ENCODE data around the gene RNLS. TPM values are rescaled to one million over a fixed set of nuclear protein-coding genes. Genes with fewer than 3 reads are reported as not detected.
"Not testable (repeated sequence)": the region's sequence is repeated elsewhere in the genome, so short reads cannot be mapped to it uniquely, and the experiment has no call there.

The RNLS gene
- total RNA-seq, 1 experiment from 2014 or later = 8.1 TPM

DNA sequence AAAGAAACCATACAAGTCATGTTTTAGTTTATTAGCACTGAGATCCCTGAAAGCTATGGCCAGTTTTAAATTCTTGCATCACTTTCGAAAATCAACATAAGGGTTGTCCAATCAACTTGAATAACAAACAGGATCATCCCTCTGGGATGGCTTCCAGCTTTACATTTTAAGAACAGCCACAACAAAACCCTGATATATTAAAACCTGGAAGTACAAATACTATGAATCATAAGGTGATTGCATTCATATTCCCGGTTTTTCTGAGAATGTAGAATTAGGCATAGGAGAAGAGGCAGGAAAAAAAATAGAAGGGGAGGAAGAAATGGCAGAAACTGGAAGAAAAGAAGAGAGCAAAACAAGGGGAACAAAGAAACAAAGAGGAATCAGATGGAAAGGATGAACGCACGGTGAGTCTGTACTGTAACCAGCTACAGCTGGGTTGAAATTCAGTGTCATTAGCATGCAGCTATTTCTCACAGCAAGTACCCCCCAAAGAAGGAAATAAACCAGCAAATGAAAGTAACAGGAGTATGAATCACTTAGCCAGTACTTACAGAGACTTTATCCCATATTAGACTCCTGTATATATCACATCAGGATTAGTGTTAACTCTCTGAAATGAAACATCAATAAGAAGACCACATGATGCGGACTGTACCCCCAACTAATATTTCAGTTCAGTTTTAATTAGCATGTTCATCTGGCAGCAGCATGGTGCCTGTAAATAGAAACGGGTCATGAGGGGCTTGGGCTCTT is 301.3 kb downstream of the RNLS start:
- CTCF ChIA-PET = no interaction called here
- no peak for TF ChIP-seq EZH2 (IDR thresholded peaks at IDR 0.05; ENCODE audit: borderline replicate concordance, low read depth, low read length, poor library complexity, severe bottlenecking)
- TF ChIP-seq, protein P1, sequence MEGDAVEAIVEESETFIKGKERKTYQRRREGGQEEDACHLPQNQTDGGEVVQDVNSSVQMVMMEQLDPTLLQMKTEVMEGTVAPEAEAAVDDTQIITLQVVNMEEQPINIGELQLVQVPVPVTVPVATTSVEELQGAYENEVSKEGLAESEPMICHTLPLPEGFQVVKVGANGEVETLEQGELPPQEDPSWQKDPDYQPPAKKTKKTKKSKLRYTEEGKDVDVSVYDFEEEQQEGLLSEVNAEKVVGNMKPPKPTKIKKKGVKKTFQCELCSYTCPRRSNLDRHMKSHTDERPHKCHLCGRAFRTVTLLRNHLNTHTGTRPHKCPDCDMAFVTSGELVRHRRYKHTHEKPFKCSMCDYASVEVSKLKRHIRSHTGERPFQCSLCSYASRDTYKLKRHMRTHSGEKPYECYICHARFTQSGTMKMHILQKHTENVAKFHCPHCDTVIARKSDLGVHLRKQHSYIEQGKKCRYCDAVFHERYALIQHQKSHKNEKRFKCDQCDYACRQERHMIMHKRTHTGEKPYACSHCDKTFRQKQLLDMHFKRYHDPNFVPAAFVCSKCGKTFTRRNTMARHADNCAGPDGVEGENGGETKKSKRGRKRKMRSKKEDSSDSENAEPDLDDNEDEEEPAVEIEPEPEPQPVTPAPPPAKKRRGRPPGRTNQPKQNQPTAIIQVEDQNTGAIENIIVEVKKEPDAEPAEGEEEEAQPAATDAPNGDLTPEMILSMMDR (conservative IDR thresholded peaks at IDR 0.05; ENCODE audit: low read depth, low read length) = no peak
- no peak for DNase-seq (ENCODE audit: low spot score)

DNA sequence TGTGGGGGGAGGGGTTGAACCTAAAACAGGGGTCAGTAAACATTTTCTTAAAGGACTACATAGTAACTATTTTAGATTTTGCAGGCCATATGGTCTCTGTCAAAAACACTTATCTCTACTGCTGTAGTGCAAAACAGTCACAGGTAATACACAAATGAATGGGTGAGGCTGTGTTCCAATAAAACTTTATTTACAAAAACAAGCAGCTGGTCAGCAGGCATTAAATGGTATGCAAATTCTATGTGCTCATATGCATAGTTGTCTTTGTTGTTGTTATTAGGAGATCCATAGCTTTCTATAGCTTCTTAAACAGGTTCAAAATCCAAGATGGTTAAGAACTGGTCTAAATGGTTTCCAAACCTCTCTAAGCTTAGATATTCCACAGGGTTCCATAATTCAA is 302.6 kb downstream of the RNLS start:
- DNase-seq (ENCODE audit: low spot score) = no peak
- Histone ChIP-seq H3K4me1 (ENCODE audit: insufficient read depth, low read length, poor library complexity, severe bottlenecking) (peaks cover 5% of the 10 kb centered on the region), H3K9me3 (ENCODE audit: low read depth, low read length, poor library complexity, severe bottlenecking) (no peaks in the 10 kb centered on the region), H3K36me3 (ENCODE audit: insufficient read depth, low read length, poor library complexity, severe bottlenecking) (no peaks in the 10 kb centered on the region), H3K27ac (ENCODE audit: low read depth, low read length, poor library complexity, severe bottlenecking) (no peak overlapping the region), H3K4me3 (ENCODE audit: low read depth, low read length, poor library complexity, severe bottlenecking) (no peak overlapping the region), H3K27me3 (replicated peaks; ENCODE audit: insufficient read depth, low read depth, low read length, poor library complexity) (no peaks in the 10 kb centered on the region)
- ChIA-PET POLR2A (ENCODE audit: low non-redundant PET) (no interaction called here), CTCF (no interaction called here)
- no TSS peak for BruUV-seq (replicated peaks)
- no peak for TF ChIP-seq EZH2 (IDR thresholded peaks at IDR 0.05; ENCODE audit: borderline replicate concordance, low read depth, low read length, poor library complexity, severe bottlenecking)
- TF ChIP-seq, protein P1 (conservative IDR thresholded peaks at IDR 0.05; ENCODE audit: low read depth, low read length) = no peak
- intact Hi-C loops (cut with micrococcal nuclease; ENCODE audit: unreplicated experiment) = no loop called here

More for the DNA sequence above, 301.3 kb downstream of the RNLS start:
- Histone ChIP-seq H3K4me1 (ENCODE audit: insufficient read depth, low read length, poor library complexity, severe bottlenecking) (peaks cover 5% of the 10 kb centered on the region), H3K36me3 (ENCODE audit: insufficient read depth, low read length, poor library complexity, severe bottlenecking) (no peaks in the 10 kb centered on the region), H3K9me3 (ENCODE audit: low read depth, low read length, poor library complexity, severe bottlenecking) (no peaks in the 10 kb centered on the region), H3K4me3 (ENCODE audit: low read depth, low read length, poor library complexity, severe bottlenecking) (no peak overlapping the region), H3K27ac (ENCODE audit: low read depth, low read length, poor library complexity, severe bottlenecking) (no peak overlapping the region), H3K27me3 (replicated peaks; ENCODE audit: insufficient read depth, low read depth, low read length, poor library complexity) (no peaks in the 10 kb centered on the region)
- POLR2A ChIA-PET (ENCODE audit: low non-redundant PET) = no interaction called here
- intact Hi-C loops (cut with micrococcal nuclease; ENCODE audit: unreplicated experiment) = no loop called here
- BruUV-seq (replicated peaks) = no TSS peak

DNA sequence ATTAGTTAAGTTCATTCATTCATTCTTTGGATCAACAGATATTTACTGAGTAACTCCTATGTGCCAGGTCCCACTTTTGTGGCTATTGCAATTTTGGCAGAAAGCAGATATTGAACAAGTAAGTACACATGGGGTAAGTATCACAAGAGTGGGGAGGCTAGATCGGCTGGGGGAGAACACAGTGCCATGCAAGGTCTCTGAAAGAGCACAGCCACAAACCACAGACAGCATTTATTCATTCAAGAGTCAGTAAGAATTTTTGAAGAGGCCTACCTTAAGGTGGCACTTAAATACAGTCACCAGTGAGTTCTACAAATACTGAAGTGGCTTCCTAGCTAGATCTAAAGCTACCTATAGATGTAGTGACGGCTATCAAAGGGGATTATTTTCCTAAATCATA is 304.2 kb downstream of the RNLS start:
- no peak for TF ChIP-seq EZH2 (IDR thresholded peaks at IDR 0.05; ENCODE audit: borderline replicate concordance, low read depth, low read length, poor library complexity, severe bottlenecking)
- TF ChIP-seq, protein P1 (conservative IDR thresholded peaks at IDR 0.05; ENCODE audit: low read depth, low read length) = no peak
- CTCF ChIA-PET = no interaction called here
- POLR2A ChIA-PET (ENCODE audit: low non-redundant PET) = no interaction called here
- Histone ChIP-seq H3K36me3 (ENCODE audit: insufficient read depth, low read length, poor library complexity, severe bottlenecking) (no peaks in the 10 kb centered on the region), H3K4me3 (ENCODE audit: low read depth, low read length, poor library complexity, severe bottlenecking) (no peak overlapping the region), H3K4me1 (ENCODE audit: insufficient read depth, low read length, poor library complexity, severe bottlenecking) (peaks cover 5% of the 10 kb centered on the region), H3K27me3 (replicated peaks; ENCODE audit: insufficient read depth, low read depth, low read length, poor library complexity) (no peaks in the 10 kb centered on the region), H3K27ac (ENCODE audit: low read depth, low read length, poor library complexity, severe bottlenecking) (no peak overlapping the region), H3K9me3 (ENCODE audit: low read depth, low read length, poor library complexity, severe bottlenecking) (no peaks in the 10 kb centered on the region)
- no peak for DNase-seq (ENCODE audit: low spot score)
- intact Hi-C loops (cut with micrococcal nuclease; ENCODE audit: unreplicated experiment) = no loop called here
- BruUV-seq (replicated peaks) = no TSS peak

DNA sequence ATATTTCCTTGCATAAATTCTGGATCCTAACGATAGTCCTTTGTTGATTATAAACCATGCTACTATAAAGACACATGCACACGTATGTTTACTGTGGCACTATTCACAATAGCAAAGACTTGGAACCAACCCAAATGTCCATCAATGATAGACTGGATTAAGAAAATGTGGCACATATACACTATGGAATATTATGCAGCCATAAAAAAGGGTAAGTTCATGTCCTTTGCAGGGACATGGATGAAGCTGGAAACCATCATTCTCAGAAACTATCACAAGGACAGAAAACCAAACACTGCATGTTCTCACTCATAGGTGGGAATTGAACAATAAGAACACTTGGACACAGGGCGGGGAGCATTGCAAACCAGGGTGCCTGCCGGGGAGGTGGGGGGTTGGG is 306.2 kb downstream of the RNLS start:
- H3K27me3 ChIP-seq (replicated peaks; ENCODE audit: insufficient read depth, low read depth, low read length, poor library complexity); POLR2A ChIA-PET (ENCODE audit: low non-redundant PET); BruUV-seq (replicated peaks); DNase-seq (ENCODE audit: low spot score); H3K4me3 ChIP-seq (ENCODE audit: low read depth, low read length, poor library complexity, severe bottlenecking); H3K4me1 ChIP-seq (ENCODE audit: insufficient read depth, low read length, poor library complexity, severe bottlenecking); H3K9me3 ChIP-seq (ENCODE audit: low read depth, low read length, poor library complexity, severe bottlenecking); H3K36me3 ChIP-seq (ENCODE audit: insufficient read depth, low read length, poor library complexity, severe bottlenecking); intact Hi-C loops (cut with micrococcal nuclease; ENCODE audit: unreplicated experiment); H3K27ac ChIP-seq (ENCODE audit: low read depth, low read length, poor library complexity, severe bottlenecking); CTCF ChIA-PET: not testable (repeated sequence)

Measured in A673 (cell line).